NCI-H1694 (cell line): ENCODE data around the gene HIF1A.
A peak's percentile ranks its signal among the peaks of the same experiment; 100 is the strongest.
"Not testable (repeated sequence)": the region's sequence is repeated elsewhere in the genome, so short reads cannot be mapped to it uniquely, and the experiment has no call there.

ENCODE experiments used
- DNase-seq: peaks from one replicate; lab custom pipeline; 2025; lab: John Stamatoyannopoulos, UW

HIF1A gene

DNA sequence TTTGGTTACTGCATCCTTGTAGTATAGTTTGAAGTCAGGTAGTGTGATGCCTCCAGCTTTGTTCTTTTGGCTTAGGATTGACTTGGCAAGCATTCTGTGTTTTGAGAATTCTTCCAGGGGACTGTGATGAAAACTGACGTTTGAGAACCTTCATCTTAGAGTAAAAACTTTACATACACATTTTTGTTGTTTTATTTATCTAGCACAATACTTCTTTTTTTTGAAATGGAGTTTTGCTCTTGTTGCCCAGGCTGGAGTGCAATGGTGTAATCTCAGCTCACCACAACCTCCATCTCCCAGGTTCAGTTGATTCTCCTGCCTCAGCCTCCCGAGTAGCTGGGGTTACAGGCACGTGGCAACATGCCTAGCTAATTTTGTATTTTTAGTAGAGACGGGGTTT lies 13.4 kb downstream of the HIF1A start:
- not testable (repeated sequence) for DNase-seq

- no peak for DNase-seq
Observed at GRCh38 chr14:61710853-61711817, 15.8 kb downstream of the HIF1A start.

DNA sequence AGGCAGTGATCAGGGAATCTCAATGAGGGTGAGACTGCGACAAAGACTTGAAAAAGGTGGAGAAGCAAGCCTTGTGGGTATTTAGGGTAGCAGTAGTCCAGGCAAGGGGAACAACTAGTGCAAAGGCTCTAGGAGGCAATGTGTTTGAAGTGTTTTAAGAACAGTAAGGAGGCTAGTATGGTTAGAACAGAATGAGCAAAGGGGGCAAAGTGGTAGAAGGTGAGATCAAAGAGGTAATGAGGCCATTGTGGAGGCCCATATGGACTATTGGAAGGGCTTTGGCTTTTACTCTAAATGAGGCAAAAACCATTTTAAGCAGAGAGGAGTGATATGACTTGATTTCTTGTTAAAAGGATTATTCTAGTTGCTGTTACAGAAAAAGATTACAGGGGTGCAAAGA lies 16.8 kb downstream of the HIF1A start:
- no peak for DNase-seq

GRCh38 chr14:61713724-61714437 lies 18.6 kb downstream of the HIF1A start:
- DNase-seq: no peak

DNA sequence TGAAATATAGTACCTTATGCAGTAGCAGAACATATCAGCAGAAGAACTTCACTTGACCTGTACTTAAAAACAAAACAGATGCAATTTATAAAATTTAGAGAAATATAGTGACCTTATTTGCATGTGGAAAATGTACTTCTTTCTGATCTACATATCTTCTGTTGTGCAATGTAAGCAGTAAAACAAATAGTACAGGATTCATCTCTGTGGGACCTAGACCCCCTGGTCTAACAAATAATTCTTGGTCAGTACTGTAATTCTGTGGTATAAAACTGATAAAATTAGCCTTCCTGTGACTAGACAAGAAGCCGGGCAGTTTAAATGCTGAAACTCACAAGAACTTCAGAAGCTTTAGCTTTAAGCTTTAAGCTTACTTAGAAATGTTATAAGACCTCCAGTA lies 21.6 kb downstream of the HIF1A start:
- no peak for DNase-seq

- DNase-seq: no peak
Observed at GRCh38 chr14:61718039-61718438, 22.7 kb downstream of the HIF1A start.

DNA sequence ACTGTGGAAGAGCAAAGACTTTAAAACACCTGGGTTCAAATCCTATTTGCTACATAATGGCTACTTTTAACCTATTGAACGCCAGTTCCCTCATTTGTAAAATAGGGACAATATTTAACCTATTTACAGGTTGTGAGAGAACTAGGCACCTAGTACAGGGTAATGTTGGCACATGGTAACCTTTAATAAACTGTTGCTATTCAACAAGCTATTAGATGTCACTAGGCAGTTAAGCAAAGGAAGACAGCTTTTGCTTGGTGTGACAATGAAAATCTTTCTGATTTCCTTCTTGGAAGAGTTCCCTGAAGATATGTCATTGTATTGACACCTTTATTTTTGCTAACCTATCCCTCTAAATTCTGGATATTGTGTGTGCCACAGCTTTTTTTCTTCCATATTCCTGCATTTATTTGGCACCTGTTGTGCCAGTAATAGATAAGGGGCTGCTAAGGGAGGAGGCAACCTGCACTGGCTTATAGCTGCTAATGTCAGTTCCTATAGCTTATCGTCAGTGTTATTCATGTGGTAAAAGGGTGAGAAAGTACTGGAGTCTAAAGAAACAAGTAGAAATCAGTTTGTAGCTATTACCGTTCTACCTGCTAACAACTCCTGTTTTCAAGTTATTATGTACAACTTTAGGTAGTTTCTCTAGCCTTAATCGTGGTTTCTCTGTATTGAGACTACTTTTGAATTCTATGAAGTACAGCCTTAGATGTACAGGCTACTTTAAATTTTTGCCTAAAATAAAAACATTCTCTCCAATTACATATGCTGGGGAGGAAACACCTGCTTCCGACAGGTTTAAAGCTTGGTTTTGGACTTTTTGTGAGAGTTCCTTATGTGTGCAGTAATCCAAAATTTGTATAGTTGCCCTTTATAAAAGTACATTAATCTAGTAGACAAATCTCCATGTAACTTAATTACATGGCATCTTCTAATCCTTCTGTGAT lies 24.3 kb downstream of the HIF1A start:
- no peak for DNase-seq

GRCh38 chr14:61720294-61720661 lies 25.0 kb downstream of the HIF1A start:
- DNase-seq: no peak

- DNase-seq: no peak
Observed at GRCh38 chr14:61720741-61721140, 25.4 kb downstream of the HIF1A start.

- DNase-seq: no peak
Observed at GRCh38 chr14:61724133-61724532, 28.8 kb downstream of the HIF1A start.

DNA sequence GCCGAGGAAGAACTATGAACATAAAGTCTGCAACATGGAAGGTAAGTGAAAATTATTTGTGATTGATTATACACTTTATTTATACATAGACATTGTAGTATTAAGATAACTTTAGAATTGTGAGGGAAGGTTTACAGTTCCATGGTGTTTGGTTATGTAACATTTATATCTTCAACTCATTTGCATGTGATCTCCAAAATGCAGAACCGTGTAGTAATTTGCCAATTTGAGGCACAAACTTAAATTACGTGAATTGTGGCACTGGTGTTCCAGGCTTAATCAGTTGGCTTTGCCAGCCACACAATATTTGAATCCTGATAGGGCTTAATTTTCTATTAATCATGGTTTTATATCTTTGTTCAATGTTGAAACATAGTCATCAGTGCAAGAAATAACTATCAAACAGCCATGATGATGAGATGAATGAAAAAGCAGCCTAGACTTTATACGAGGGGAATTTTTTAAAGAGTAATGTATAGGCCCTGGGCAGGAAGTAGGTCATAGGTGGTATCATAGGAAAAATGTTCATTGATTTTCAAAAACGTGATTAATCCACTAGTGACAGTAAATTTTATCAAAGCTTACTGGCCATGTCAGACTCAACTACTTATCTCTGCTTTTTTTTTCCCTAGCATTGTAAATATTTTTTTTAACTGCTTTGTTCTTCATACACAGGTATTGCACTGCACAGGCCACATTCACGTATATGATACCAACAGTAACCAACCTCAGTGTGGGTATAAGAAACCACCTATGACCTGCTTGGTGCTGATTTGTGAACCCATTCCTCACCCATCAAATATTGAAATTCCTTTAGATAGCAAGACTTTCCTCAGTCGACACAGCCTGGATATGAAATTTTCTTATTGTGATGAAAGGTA lies 31.7 kb downstream of the HIF1A start:
- no peak for DNase-seq

DNA sequence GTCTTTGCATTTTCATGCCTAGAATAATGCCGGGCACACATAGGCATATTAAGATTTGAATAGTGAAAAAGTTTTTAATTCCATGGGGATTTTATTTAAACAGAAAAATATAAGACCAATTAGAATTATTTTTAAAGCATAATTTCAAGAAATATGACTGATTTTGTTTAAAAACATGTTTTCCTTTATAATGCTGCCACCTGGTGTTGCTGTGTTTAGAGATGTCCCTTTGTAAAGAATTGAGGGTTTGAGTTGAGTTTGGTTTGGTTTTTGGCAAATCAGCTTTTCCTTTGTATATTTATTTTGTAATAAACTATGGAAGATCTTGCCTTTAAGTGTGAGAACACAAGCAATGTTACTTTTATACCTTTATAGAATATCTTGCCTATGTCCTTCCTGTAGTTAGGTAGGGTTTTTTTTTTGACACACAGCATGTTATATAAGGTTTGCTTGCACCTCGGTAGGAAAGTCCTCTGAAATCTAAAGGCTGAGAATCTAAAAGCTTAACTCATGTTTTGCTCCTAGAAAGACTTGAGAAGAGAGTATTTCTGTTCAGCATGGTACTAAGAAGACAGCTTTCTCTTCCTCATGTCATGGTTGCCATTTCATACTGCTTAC lies 35.6 kb downstream of the HIF1A start:
- DNase-seq: peak; percentile 42

- DNase-seq: no peak
Observed at GRCh38 chr14:61733972-61734371, 38.7 kb downstream of the HIF1A start.

DNA sequence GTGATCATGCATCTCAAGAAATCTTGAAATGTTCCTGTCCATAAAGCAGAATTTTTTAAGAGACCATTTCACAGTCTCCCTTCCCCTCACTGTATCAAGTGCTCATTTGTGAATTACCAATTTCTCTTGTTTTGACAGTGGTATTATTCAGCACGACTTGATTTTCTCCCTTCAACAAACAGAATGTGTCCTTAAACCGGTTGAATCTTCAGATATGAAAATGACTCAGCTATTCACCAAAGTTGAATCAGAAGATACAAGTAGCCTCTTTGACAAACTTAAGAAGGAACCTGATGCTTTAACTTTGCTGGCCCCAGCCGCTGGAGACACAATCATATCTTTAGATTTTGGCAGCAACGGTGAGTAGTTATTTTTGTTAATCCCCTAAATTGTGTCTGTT lies 41.4 kb downstream of the HIF1A start:
- no peak for DNase-seq

DNA sequence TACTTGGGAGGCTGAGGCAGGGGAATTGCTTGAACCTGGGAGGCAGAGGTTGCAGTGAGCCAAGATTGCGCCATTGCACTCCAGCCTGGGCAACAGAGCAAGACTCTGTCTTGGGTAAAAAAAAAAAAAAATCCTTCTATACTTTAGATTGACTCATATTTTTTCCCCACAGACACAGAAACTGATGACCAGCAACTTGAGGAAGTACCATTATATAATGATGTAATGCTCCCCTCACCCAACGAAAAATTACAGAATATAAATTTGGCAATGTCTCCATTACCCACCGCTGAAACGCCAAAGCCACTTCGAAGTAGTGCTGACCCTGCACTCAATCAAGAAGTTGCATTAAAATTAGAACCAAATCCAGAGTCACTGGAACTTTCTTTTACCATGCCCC lies 42.6 kb downstream of the HIF1A start:
- DNase-seq: no peak

- DNase-seq: no peak
Observed at GRCh38 chr14:61739133-61739532, 43.8 kb downstream of the HIF1A start.

GRCh38 chr14:61742371-61742770 lies 47.1 kb downstream of the HIF1A start:
- no peak for DNase-seq

- no peak for DNase-seq
Observed at GRCh38 chr14:61744238-61744637, 48.9 kb downstream of the HIF1A start.

DNA sequence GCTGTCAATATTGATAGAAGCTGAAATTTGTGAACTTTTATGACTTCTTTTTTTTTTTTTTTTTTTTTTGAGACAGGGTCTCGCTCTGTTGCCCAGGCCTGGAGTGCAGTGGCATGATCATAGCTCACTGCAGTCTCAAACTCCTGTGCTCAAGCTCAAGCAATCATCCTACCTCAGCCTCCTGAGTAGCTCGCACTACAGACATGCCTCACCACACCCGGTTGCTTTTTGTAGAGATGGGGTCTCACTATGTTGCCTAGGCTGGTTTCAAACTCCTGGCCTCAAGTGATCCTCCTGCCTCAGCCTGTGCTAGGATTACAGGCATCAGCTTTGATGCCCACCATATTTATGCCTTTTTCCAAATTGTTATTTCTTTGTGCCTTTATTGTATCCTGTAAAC lies 51.0 kb downstream of the HIF1A start:
- DNase-seq: not testable (repeated sequence)

GRCh38 chr14:61746881-61747280 lies 51.6 kb downstream of the HIF1A start:
- no peak for DNase-seq

DNA sequence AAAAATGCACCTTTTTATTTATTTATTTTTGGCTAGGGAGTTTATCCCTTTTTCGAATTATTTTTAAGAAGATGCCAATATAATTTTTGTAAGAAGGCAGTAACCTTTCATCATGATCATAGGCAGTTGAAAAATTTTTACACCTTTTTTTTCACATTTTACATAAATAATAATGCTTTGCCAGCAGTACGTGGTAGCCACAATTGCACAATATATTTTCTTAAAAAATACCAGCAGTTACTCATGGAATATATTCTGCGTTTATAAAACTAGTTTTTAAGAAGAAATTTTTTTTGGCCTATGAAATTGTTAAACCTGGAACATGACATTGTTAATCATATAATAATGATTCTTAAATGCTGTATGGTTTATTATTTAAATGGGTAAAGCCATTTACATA lies 52.0 kb downstream of the HIF1A start:
- no peak for DNase-seq
